Vagina (tissue), 2 donors: ENCODE measurements around the gene ME2.

Source experiments
- POLR2A ChIP-seq, 2 donors: fragments of 450-650 bp; IDR thresholded peaks; one replicate each; pipeline ENCODE4 v1.6.1; 2017; ENCODE audit warnings: antibody characterized with exemption in 2 of 2, mild to moderate bottlenecking in 2 of 2, moderate library complexity in 2 of 2
- TF ChIP-seq, protein P1 (sequence below), 3 experiments: fragments of 450-650 bp in 2 of 3; fragments of 200-600 bp in 1 of 3; sonication (generic) in 1 of 3; IDR thresholded peaks; one replicate each; pipeline ENCODE4 v1.5.1; 2017 to 2019; ENCODE audit warnings: antibody characterized with exemption in 3 of 3, mild to moderate bottlenecking in 2 of 3, moderate library complexity in 2 of 3

DNA sequence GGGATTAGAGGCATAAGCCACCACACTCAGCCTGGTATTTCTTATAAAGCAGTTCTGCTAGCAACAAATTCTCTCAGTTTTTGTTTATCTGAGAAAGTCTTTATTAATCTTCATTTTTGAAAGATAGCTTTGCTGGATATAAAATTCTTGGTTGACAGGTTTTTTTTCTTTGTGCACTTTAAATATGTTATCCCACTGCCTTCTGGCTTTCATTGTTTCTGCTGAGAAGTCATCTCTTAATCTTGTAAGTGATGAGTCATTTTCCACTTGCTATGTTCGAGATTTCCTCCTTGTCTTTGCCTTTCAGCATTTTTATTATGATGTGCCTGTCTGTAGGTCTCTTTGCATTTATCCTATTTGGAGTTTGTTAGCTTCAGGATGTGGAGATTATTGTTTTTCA, 83.1 kb downstream of the ME2 start:
- TF ChIP-seq POLR2A (IDR thresholded peaks at IDR 0.05): no peak
- TF ChIP-seq, protein P1, sequence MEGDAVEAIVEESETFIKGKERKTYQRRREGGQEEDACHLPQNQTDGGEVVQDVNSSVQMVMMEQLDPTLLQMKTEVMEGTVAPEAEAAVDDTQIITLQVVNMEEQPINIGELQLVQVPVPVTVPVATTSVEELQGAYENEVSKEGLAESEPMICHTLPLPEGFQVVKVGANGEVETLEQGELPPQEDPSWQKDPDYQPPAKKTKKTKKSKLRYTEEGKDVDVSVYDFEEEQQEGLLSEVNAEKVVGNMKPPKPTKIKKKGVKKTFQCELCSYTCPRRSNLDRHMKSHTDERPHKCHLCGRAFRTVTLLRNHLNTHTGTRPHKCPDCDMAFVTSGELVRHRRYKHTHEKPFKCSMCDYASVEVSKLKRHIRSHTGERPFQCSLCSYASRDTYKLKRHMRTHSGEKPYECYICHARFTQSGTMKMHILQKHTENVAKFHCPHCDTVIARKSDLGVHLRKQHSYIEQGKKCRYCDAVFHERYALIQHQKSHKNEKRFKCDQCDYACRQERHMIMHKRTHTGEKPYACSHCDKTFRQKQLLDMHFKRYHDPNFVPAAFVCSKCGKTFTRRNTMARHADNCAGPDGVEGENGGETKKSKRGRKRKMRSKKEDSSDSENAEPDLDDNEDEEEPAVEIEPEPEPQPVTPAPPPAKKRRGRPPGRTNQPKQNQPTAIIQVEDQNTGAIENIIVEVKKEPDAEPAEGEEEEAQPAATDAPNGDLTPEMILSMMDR (IDR thresholded peaks at IDR 0.05): no peak
